Activated naive CD8-positive, alpha-beta T cell treated with anti-CD3 and anti-CD28 coated beads, Interleukin-2, amount 50 U/mL, for 24 hours (primary cell): ENCODE data around the gene CDH26.

Source experiments
- ATAC-seq: fragments of 150-1000 bp; cut with Tn5 transposase; one replicate; pipeline ENCODE4 v1.10.0; 2021
- DNase-seq: peaks from one replicate; pipeline ENCODE4 v3.0.0; 2021
- H3K27ac Mint-ChIP-seq: one replicate; pipeline ENCODE4 v1.8.0; 2021; ENCODE audit warnings: mild to moderate bottlenecking, mixed read lengths
- H3K27me3 Mint-ChIP-seq: one replicate; pipeline ENCODE4 v1.8.0; 2021; ENCODE audit warnings: mixed read lengths
- H3K36me3 Mint-ChIP-seq: one replicate; pipeline ENCODE4 v1.8.0; 2021; ENCODE audit warnings: low read depth, mixed read lengths
- H3K4me1 Mint-ChIP-seq: one replicate; pipeline ENCODE4 v1.8.0; 2021; ENCODE audit warnings: mixed read lengths
- H3K4me3 Mint-ChIP-seq: one replicate; pipeline ENCODE4 v1.8.0; 2021; ENCODE audit warnings: mild to moderate bottlenecking, moderate library complexity, mixed read lengths
- H3K9me3 Mint-ChIP-seq: one replicate; pipeline ENCODE4 v1.8.0; 2021; ENCODE audit warnings: mixed read lengths

Gene CDH26

DNA sequence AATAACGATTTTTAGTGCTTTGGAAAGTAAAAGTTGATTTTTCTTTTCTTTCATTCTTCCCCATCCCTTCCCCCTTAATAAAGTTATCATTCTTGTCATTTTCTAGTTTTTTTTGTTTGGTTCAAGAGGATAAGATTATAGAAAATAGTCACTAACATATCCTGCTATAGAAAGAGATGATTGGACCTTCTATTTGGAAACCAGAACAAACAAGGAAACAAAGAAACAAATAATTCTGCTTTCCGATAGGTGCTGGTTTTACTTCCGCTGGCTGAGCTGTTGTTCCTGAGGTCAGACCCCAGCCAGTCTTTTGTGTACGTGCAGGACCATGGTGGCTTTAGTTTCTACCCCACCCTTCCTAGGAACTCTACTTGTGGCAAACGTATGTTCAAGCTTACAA is at the start of gene CDH26:
CDH26 (plus strand) TSS at position 301 of the 400 bp plus-strand sequence. CDS start 304 bp downstream, outside the sequence.
- H3K9me3 Mint-ChIP-seq = no peaks in the 10 kb centered on the region
- DNase-seq = no peak
- H3K27me3 Mint-ChIP-seq = no peaks in the 10 kb centered on the region
- H3K27ac Mint-ChIP-seq = no peak within 1 kb of the TSS
- no peaks in the 10 kb centered on the region for H3K36me3 Mint-ChIP-seq
- ATAC-seq = no peak
- no peaks in the 10 kb centered on the region for H3K4me1 Mint-ChIP-seq
- no peak within 1 kb of the TSS for H3K4me3 Mint-ChIP-seq

- H3K4me3 Mint-ChIP-seq = no peak overlapping the region
- no peak for DNase-seq
- H3K36me3 Mint-ChIP-seq = no peaks in the 10 kb centered on the region
- H3K9me3 Mint-ChIP-seq = peaks cover 6% of the 10 kb centered on the region
- no peaks in the 10 kb centered on the region for H3K27me3 Mint-ChIP-seq
- peaks cover 2% of the 10 kb centered on the region for H3K4me1 Mint-ChIP-seq
- no peak overlapping the region for H3K27ac Mint-ChIP-seq
- ATAC-seq = no peak
These were observed 49.4 kb upstream of the CDH26 start for GRCh38 chr20:59908855-59909254.

- no peak overlapping the region for H3K27ac Mint-ChIP-seq
- H3K9me3 Mint-ChIP-seq = peaks cover 6% of the 10 kb centered on the region
- H3K27me3 Mint-ChIP-seq = no peaks in the 10 kb centered on the region
- peaks cover 2% of the 10 kb centered on the region for H3K4me1 Mint-ChIP-seq
- ATAC-seq (no peak), DNase-seq (no peak)
- no peaks in the 10 kb centered on the region for H3K36me3 Mint-ChIP-seq
- no peak overlapping the region for H3K4me3 Mint-ChIP-seq
These were observed 47.2 kb upstream of the CDH26 start for GRCh38 chr20:59911041-59911440.

DNA sequence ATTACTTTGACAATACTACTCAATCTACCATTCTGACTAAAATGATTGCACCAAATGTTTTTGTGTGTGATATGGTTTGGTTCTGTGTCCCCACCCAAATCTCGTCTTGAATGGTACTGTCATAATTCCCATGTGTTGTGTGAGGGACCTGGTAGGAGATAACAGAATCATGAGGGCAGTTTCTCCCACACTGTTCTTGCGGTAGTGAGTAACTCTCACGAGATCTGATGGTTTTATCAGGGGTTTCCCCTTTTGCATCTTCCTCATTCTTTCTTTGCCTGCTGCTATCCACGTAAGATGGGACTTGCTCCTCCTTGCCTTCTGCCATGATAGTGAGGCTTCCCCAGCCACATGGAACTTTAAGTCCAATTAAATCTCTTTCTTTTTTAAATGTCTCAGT is 45.6 kb upstream of the CDH26 start:
- Mint-ChIP-seq H3K27me3 (no peaks in the 10 kb centered on the region), H3K4me1 (peaks cover 2% of the 10 kb centered on the region), H3K36me3 (no peaks in the 10 kb centered on the region), H3K4me3 (no peak overlapping the region), H3K9me3 (peaks cover 6% of the 10 kb centered on the region), H3K27ac (no peak overlapping the region)
- DNase-seq (no peak), ATAC-seq (no peak)

GRCh38 chr20:59920944-59921343 is 37.3 kb upstream of the CDH26 start:
- H3K4me3 Mint-ChIP-seq = no peak overlapping the region
- H3K27ac Mint-ChIP-seq = no peak overlapping the region
- H3K9me3 Mint-ChIP-seq = no peaks in the 10 kb centered on the region
- DNase-seq (no peak), ATAC-seq (no peak)
- H3K27me3 Mint-ChIP-seq = peaks cover 1% of the 10 kb centered on the region
- H3K4me1 Mint-ChIP-seq = no peaks in the 10 kb centered on the region
- no peaks in the 10 kb centered on the region for H3K36me3 Mint-ChIP-seq

DNA sequence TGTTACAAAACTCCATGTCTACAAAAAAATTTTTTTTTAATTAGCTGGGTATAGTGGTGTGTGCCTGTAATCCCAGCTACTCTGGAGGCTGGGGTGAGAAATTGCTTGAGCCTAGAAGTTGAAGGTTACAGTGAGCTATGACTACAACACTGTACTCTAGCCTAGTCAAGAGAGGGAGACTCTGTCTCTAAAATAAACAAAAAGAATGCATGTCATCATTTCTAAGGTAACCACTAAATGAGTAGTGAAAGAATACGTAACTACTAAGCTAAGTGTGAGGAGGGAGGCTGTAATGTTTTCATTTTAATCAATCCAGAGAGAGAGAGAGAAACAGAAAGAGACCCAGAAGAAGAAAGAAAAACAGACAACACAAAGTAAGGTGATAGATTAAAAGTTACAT is 34.7 kb upstream of the CDH26 start:
- Mint-ChIP-seq H3K9me3 (no peaks in the 10 kb centered on the region), H3K4me3 (no peak overlapping the region), H3K27me3 (peaks cover 1% of the 10 kb centered on the region), H3K36me3 (no peaks in the 10 kb centered on the region), H3K27ac (no peak overlapping the region), H3K4me1 (no peaks in the 10 kb centered on the region)
- ATAC-seq (peak; percentile 20), DNase-seq (no peak)

- ATAC-seq = no peak
- Mint-ChIP-seq H3K4me3 (no peak overlapping the region), H3K36me3 (no peaks in the 10 kb centered on the region), H3K9me3 (no peaks in the 10 kb centered on the region), H3K27ac (no peak overlapping the region), H3K4me1 (no peaks in the 10 kb centered on the region), H3K27me3 (peaks cover 1% of the 10 kb centered on the region)
- DNase-seq = no peak
These were observed 32.9 kb upstream of the CDH26 start for GRCh38 chr20:59925359-59925758.

DNA sequence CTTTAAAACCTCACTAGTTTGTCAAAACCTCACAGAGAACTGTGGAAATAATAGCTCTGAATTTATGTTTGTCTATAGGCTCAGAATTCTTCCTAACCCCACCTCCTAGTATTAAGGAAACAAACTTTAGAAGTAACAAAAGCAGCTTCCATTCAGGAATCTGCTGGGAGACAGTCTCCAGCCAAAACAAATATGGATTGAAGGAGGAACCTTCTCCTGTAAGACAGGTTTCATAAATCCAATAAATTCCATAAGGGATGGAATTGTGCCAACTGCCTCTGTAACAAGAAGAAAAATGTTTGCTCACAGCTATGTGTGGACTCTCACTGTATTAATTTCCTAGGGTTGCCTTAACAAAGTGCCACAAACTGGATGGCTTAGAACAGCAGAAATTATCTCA is 32.3 kb upstream of the CDH26 start:
- no peak overlapping the region for H3K4me3 Mint-ChIP-seq
- H3K27me3 Mint-ChIP-seq = peaks cover 1% of the 10 kb centered on the region
- no peaks in the 10 kb centered on the region for H3K36me3 Mint-ChIP-seq
- no peaks in the 10 kb centered on the region for H3K9me3 Mint-ChIP-seq
- no peaks in the 10 kb centered on the region for H3K4me1 Mint-ChIP-seq
- DNase-seq (no peak), ATAC-seq (no peak)
- H3K27ac Mint-ChIP-seq = no peak overlapping the region

DNA sequence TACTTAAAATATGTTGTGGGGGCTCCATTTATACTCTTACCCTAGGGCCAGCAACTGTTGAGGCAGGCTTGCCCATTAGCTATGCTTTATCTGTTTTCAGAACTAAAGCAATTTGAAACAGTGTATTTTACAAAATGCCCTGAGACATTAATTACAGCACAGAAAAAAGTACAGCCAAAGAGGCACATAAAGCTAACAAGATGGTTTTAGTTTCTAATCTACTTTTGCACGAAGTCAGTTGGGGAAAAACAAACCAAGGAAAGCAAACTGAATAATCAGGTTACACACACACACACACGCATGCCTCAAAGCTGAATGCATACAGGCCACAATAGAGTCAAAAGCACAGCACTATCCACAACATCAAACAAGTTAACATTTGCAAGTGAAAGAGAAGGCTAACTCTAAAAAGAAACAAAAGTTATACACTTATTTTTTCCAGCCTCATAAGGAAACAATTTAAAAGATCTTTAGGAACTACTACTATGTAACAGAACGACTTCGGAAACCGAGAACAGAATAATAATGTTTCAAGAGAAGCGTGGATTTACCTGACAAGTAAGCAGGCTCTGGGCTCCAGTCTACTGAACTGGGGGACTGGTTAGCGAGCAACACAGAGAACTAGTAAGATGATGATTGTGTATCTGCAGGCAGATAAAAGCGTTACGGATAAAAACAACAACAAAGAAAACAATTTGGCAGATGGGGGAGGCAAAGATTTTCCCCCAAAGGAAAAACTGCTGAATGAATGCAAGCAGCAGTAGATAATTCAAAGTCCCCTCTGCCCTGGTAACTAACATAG is 26.5 kb upstream of the CDH26 start:
- Mint-ChIP-seq H3K4me1 (peaks cover 11% of the 10 kb centered on the region), H3K36me3 (peaks cover 2% of the 10 kb centered on the region), H3K9me3 (no peaks in the 10 kb centered on the region), H3K4me3 (peak overlapping the region; percentile 48), H3K27me3 (peaks cover 2% of the 10 kb centered on the region), H3K27ac (peak overlapping the region; percentile 64)
- no peak for ATAC-seq
- no peak for DNase-seq

- DNase-seq (no peak), ATAC-seq (no peak)
- peaks cover 2% of the 10 kb centered on the region for H3K27me3 Mint-ChIP-seq
- H3K4me3 Mint-ChIP-seq = no peak overlapping the region
- peaks cover 17% of the 10 kb centered on the region for H3K4me1 Mint-ChIP-seq
- peaks cover 2% of the 10 kb centered on the region for H3K36me3 Mint-ChIP-seq
- H3K27ac Mint-ChIP-seq = no peak overlapping the region
- no peaks in the 10 kb centered on the region for H3K9me3 Mint-ChIP-seq
These were observed 25.5 kb upstream of the CDH26 start for GRCh38 chr20:59932616-59933295.

- H3K4me1 Mint-ChIP-seq = peaks cover 23% of the 10 kb centered on the region
These were observed 24.9 kb upstream of the CDH26 start, which contains the start of gene SYCP2 for GRCh38 chr20:59933296-59933848. Gene SYCP2, minus strand, starts transcription at chr20:59933637. Its CDS starts 11,224 bp downstream, at chr20:59922413.

GRCh38 chr20:59933849-59934585 is 24.2 kb upstream of the CDH26 start:
- no peak overlapping the region for H3K27ac Mint-ChIP-seq

More at GRCh38 chr20:59933296-59933848, 24.9 kb upstream of the CDH26 start, which contains the start of gene SYCP2:
- DNase-seq (peak; percentile 60), ATAC-seq (peak; percentile 65)
- Mint-ChIP-seq H3K27ac (no peak within 1 kb of the TSS), H3K27me3 (peaks cover 2% of the 10 kb centered on the region), H3K4me3 (peak within 1 kb of the TSS; percentile 68), H3K9me3 (no peaks in the 10 kb centered on the region), H3K36me3 (peaks cover 4% of the 10 kb centered on the region)

DNA sequence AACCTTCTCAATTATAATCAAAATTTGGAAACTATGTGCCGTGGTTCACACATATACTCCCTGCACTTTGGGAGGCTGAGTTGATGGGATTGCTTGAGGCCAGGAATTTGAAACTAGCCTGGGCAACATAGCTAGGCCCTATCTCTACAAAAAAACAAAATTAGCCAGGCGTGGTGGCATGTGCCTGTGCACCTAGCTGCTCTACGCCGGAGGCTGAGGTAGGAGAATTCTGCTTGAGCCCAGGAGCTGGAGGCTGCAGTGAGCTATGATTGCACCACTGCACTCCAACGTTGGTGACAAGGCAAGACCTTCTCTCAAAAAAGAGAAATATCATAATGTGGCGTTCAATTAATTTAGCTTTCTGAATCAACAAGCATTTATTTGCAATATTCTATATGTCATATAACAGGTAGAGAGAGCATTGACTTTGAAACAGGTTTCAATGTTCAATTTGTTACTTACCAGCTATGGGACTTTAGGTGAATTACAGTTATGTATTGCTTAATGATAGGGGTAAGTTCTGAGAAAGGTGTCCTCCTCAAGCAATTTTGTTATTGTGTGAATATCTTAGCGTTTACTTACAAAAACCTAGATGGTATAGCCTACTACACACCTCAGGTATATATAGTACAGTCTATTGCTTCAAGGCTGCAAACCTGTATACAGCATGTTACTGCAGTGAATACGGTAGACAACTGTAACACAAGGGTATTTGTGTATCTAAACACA is 22.6 kb upstream of the CDH26 start:
- peaks cover 28% of the 10 kb centered on the region for H3K4me1 Mint-ChIP-seq

More at GRCh38 chr20:59933849-59934585, 24.2 kb upstream of the CDH26 start:
- peak; percentile 84 for ATAC-seq
- no peaks in the 10 kb centered on the region for H3K9me3 Mint-ChIP-seq
- peaks cover 2% of the 10 kb centered on the region for H3K27me3 Mint-ChIP-seq
- H3K36me3 Mint-ChIP-seq = peaks cover 9% of the 10 kb centered on the region
- peak; percentile 84 for DNase-seq
- peak overlapping the region; percentile 68 for H3K4me3 Mint-ChIP-seq
- H3K4me1 Mint-ChIP-seq = peaks cover 28% of the 10 kb centered on the region

DNA sequence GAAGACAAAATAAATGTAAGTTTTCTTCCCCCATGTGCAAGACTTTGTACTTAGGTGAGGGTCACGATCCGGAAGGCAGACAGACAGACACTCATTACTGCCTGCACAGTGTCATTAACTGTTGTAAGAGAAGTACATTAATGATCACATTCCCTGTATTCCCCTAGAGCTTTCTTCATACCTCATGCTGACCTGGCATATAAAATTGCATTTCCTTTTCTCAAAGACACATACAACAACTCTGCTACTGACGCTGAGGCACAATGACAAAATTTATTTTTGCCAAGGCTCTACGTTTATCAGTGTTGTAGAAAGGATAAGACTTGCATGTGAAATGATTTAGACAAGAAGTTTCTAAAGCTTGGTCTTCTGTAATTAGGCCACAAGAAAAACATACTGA is 21.8 kb upstream of the CDH26 start:
- Mint-ChIP-seq H3K27ac (no peak overlapping the region), H3K36me3 (peaks cover 9% of the 10 kb centered on the region), H3K4me3 (no peak overlapping the region), H3K27me3 (peaks cover 2% of the 10 kb centered on the region), H3K9me3 (no peaks in the 10 kb centered on the region), H3K4me1 (peaks cover 34% of the 10 kb centered on the region)
- ATAC-seq = no peak
- DNase-seq = no peak

More for the DNA sequence above, 22.6 kb upstream of the CDH26 start:
- Mint-ChIP-seq H3K36me3 (peaks cover 9% of the 10 kb centered on the region), H3K4me3 (no peak overlapping the region), H3K27ac (no peak overlapping the region), H3K9me3 (no peaks in the 10 kb centered on the region), H3K27me3 (peaks cover 2% of the 10 kb centered on the region)
- DNase-seq = no peak
- no peak for ATAC-seq
